Large intestine (tissue), 3 donors: ENCODE data around the gene VPS37C. TPM values are rescaled to one million over a fixed set of nuclear protein-coding genes. Genes with fewer than 3 reads are reported as not detected.

Source experiments
- DNase-seq, 2 donors: peaks; one replicate each; pipeline versions ENCODE4 v3.0.0 to v3.0.0-alpha.2; 2013
- H3K27ac ChIP-seq: one replicate; pipeline ENCODE4 v1.5.1; 2013; ENCODE audit warnings: low read length
- H3K27me3 ChIP-seq: 2 replicates; pipeline ENCODE4 v1.6.1; 2013; ENCODE audit warnings: low read length; ENCODE audit not compliant: control insufficient read depth, insufficient read depth
- H3K36me3 ChIP-seq: 2 replicates; pipeline ENCODE4 v1.6.1; 2013; ENCODE audit warnings: low read length; ENCODE audit not compliant: control insufficient read depth, insufficient read depth
- H3K4me1 ChIP-seq: one replicate; pipeline ENCODE4 v1.6.1; 2013; ENCODE audit warnings: low read length; ENCODE audit not compliant: control insufficient read depth, insufficient read depth
- H3K4me3 ChIP-seq: one replicate; pipeline ENCODE4 v1.5.1; 2013; ENCODE audit warnings: low read length
- H3K9me3 ChIP-seq: one replicate; pipeline ENCODE4 v1.6.1; 2013; ENCODE audit warnings: mild to moderate bottlenecking, low read depth, low read length, moderate library complexity; ENCODE audit not compliant: control insufficient read depth
- WGBS: methylation state at CpG from one replicate; pipeline ENCODE4 v1.1.5; 2013; ENCODE audit warnings: low lambda C conversion rate; ENCODE audit not compliant: insufficient coverage; 5-methylcytosine and 5-hydroxymethylcytosine counted together
- polyA plus RNA-seq: library from polyadenylated mRNA; unstranded; fragments of 120-200 nt; gene quantifications from one replicate; pipeline ENCODE4 v1.2.1, GENCODE V29; 2013

The VPS37C gene
- polyA plus RNA-seq, 1 donor = 32.0 TPM

- Histone ChIP-seq H3K4me1 (no peaks in the 10 kb centered on the region), H3K9me3 (peaks cover 5% of the 10 kb centered on the region), H3K4me3 (no peak overlapping the region), H3K36me3 (no peaks in the 10 kb centered on the region), H3K27me3 (no peaks in the 10 kb centered on the region), H3K27ac (no peak overlapping the region)
- no peak for DNase-seq
- no CpG with 5 or more reads among the region's 12 CpGs for WGBS
Observed at GRCh38 chr11:61090521-61090920, 70.7 kb downstream of the VPS37C start.

- no peak for DNase-seq
- no peaks in the 10 kb centered on the region for H3K36me3 ChIP-seq
- no peak overlapping the region for H3K27ac ChIP-seq
- H3K4me1 ChIP-seq = no peaks in the 10 kb centered on the region
- no peak overlapping the region for H3K4me3 ChIP-seq
- H3K9me3 ChIP-seq = peaks cover 5% of the 10 kb centered on the region
- no CpG with 5 or more reads among the region's 12 CpGs for WGBS
- no peaks in the 10 kb centered on the region for H3K27me3 ChIP-seq
Observed at GRCh38 chr11:61089806-61090491, 71.3 kb downstream of the VPS37C start.

- Histone ChIP-seq H3K27me3 (no peaks in the 10 kb centered on the region), H3K4me3 (no peak overlapping the region), H3K27ac (no peak overlapping the region), H3K9me3 (no peaks in the 10 kb centered on the region), H3K4me1 (no peaks in the 10 kb centered on the region), H3K36me3 (no peaks in the 10 kb centered on the region)
- 100% methylated on average over 1 of the region's 9 CpGs for WGBS
- DNase-seq = no peak
Observed at GRCh38 chr11:61087426-61088119, 73.7 kb downstream of the VPS37C start.

- no peaks in the 10 kb centered on the region for H3K9me3 ChIP-seq
- no CpG with 5 or more reads among the region's 13 CpGs for WGBS
- H3K4me3 ChIP-seq = no peak overlapping the region
- H3K36me3 ChIP-seq = no peaks in the 10 kb centered on the region
- no peaks in the 10 kb centered on the region for H3K27me3 ChIP-seq
- no peaks in the 10 kb centered on the region for H3K4me1 ChIP-seq
- no peak for DNase-seq
- H3K27ac ChIP-seq = no peak overlapping the region
Observed at GRCh38 chr11:61083601-61084147, 77.6 kb downstream of the VPS37C start.

GRCh38 chr11:61082931-61083531 is 78.2 kb downstream of the VPS37C start:
- Histone ChIP-seq H3K9me3 (no peaks in the 10 kb centered on the region), H3K36me3 (no peaks in the 10 kb centered on the region), H3K27ac (no peak overlapping the region), H3K27me3 (no peaks in the 10 kb centered on the region), H3K4me3 (no peak overlapping the region), H3K4me1 (no peaks in the 10 kb centered on the region)
- 100% methylated on average over 2 of the region's 14 CpGs for WGBS
- no peak for DNase-seq

- Histone ChIP-seq H3K4me3 (no peak overlapping the region), H3K4me1 (no peaks in the 10 kb centered on the region), H3K36me3 (no peaks in the 10 kb centered on the region), H3K27ac (no peak overlapping the region), H3K9me3 (no peaks in the 10 kb centered on the region), H3K27me3 (no peaks in the 10 kb centered on the region)
- DNase-seq = no peak
- no CpG with 5 or more reads among the region's 18 CpGs for whole genome bisulfite sequencing
Observed at GRCh38 chr11:61082062-61082870, 79.0 kb downstream of the VPS37C start.

- H3K4me1 ChIP-seq = no peaks in the 10 kb centered on the region
- H3K27ac ChIP-seq = no peak overlapping the region
- no peak for DNase-seq
- no CpG with 5 or more reads among the region's 11 CpGs for WGBS
- no peaks in the 10 kb centered on the region for H3K36me3 ChIP-seq
- H3K27me3 ChIP-seq = no peaks in the 10 kb centered on the region
- no peaks in the 10 kb centered on the region for H3K9me3 ChIP-seq
- no peak overlapping the region for H3K4me3 ChIP-seq
Observed at GRCh38 chr11:61080986-61081590, 80.1 kb downstream of the VPS37C start.

- no peak for DNase-seq
- WGBS = 93% methylated on average over 3 of the region's 8 CpGs
Observed at GRCh38 chr11:61080526-61080925, 80.7 kb downstream of the VPS37C start.

More at GRCh38 chr11:61080526-61080925, 80.7 kb downstream of the VPS37C start:
- no peaks in the 10 kb centered on the region for H3K9me3 ChIP-seq
- no peak overlapping the region for H3K27ac ChIP-seq
- H3K4me1 ChIP-seq = no peaks in the 10 kb centered on the region
- no peaks in the 10 kb centered on the region for H3K36me3 ChIP-seq
- no peak overlapping the region for H3K4me3 ChIP-seq
- H3K27me3 ChIP-seq = no peaks in the 10 kb centered on the region
